ENCODE measurements around the gene LRP11. TPM values are rescaled to one million over a fixed set of nuclear protein-coding genes. Genes with fewer than 3 reads are reported as not detected.
"Not testable (repeated sequence)": the region's sequence is repeated elsewhere in the genome, so short reads cannot be mapped to it uniquely, and the experiment has no call there.

LRP11 gene
- total and polyA plus RNA-seq, 5 donors from 2014 or later: 0.42 to 1.3 (median 0.64) TPM

DNA sequence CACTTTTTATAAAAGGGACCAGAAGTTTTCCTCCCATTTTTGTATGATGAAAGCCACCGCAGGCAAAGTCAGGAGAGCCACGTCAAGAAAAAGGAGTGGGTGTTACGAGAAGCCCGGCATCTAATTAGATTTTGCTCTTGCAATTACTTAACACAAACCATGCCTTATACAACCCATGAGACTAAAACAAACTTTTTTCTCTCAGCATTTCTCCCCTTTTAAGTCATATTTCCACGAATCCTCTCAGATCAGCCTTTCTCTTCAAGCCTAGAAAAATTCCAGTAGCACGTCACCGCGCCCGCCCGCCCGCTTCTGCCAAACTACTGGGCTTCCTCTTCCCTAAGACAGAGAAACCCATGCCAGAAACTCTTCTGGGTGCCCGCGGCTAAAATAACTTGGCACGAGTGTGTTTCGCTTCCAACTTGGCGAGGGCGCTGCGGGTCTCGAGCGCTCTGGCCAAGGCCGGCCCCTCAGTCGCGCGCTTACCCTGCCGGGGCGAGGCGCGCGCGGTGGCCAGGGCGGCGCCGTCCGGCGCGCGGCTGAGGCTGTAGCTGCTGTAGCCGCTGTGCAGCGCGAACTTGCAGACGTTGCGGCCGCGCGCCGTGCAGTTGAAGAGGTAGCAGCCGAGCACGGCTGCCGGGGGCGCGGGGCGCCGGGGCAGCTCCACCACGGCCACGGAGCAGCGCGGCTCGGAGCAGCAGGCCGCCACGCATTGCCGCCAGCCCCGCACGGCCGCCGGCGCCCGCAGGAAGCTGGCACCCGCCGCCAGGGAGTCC is 1.0 kb downstream of the LRP11 start:
- Mint-ChIP-seq H3K4me1 (peaks cover 0 to 13% (median 7%) of the 10 kb centered on the region in 4 donors), H3K9me3 (no peaks in the 10 kb centered on the region), H3K27me3 (peaks cover 42% of the 10 kb centered on the region), H3K27ac (peak overlapping the region in 1 of 3 donors; percentile 63), H3K4me3 (peak overlapping the region; percentile 23 to 84 (median 84)), H3K36me3 (peaks cover 5% of the 10 kb centered on the region)
- no peaks in the 10 kb centered on the region for H3K36me3 ChIP-seq (ENCODE audit: control insufficient read depth, insufficient read depth, low read length)
- H3K9me3 ChIP-seq (ENCODE audit: control insufficient read depth in 2 of 2, low read length in 2 of 2): no peaks in the 10 kb centered on the region
- ATAC-seq (ENCODE audit: low read depth in 2 of 2): peak in 1 of 2 donors; percentile 7
- no peak overlapping the region for H3K4me3 ChIP-seq (ENCODE audit: low read depth, low read length)
- peaks cover 16% of the 10 kb centered on the region for H3K27me3 ChIP-seq (ENCODE audit: control insufficient read depth, insufficient read depth, low read length)
- DNase-seq: peak in 2 of 3 donors; percentile 10 to 35
- peaks cover 13% of the 10 kb centered on the region for H3K4me1 ChIP-seq (ENCODE audit: control insufficient read depth, insufficient read depth, low read length, poor library complexity, severe bottlenecking)
- no peak overlapping the region for H3K27ac ChIP-seq (ENCODE audit: insufficient read depth, low read length, poor library complexity, severe bottlenecking)

DNA sequence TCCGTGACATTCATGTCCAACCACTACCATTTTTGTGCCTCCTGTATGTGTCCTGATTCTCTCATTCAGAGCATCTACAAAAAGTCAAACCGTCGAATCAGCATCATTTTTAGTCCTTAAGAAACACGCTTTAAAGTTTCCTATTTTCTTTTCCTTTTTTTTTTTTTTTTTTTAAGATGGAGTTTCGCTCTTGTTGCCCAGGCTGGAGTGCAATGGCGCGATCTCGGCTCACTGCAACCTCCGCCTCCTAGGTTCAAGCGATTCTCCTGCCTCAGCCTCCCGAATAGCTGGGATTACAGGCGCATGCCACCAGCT is 1.8 kb downstream of the LRP11 start:
- H3K4me3 Mint-ChIP-seq: peak overlapping the region in 3 of 4 donors; percentile 19 to 56 (median 53)
- peaks cover 0 to 13% (median 7%) of the 10 kb centered on the region in 4 donors for H3K4me1 Mint-ChIP-seq

DNA sequence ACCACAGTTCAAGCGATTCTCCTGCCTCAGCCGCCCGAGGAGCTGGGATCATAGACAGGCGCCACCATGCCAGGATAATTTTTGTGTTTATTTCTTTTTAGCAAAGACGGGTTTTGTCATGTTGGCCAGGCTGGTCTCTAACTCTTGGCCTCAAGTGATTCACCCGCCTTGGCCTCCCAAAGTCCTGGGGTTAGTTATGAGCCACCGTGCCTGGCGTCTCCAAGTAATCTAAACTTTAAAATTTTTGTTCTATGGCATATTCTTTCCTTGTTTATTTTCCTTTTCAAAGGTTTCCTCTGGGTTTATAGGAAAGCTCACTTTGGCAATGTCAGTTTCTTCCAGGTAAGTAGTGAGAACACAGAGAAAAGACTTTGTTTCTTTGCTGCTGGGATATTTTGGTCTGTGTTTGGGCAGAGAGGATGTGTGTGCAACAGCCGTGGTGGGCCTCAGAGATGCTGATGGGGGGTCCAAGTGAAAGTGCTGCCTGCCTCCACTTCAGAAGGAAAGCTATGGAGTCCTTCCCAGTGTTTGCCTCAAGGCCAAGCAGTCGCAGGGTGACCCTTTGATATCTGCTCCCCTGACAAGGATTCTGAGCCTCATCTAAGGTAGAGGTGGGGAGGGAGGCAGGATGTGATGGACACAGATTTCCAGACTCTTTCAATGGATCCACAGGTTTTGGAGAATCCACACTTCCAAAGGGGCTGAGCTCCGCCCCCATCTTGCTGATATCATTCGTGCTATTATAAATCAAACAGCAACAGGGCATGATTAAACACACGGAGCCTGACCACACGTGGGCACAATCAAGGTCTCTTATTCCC is 2.3 kb downstream of the LRP11 start:
- DNase-seq: no peak
- no peak overlapping the region for H3K27ac ChIP-seq (ENCODE audit: insufficient read depth, low read length, poor library complexity, severe bottlenecking)
- ATAC-seq (ENCODE audit: low read depth in 2 of 2): no peak
- H3K27ac Mint-ChIP-seq: no peak overlapping the region
- peaks cover 15% of the 10 kb centered on the region for H3K27me3 ChIP-seq (ENCODE audit: control insufficient read depth, insufficient read depth, low read length)
- H3K9me3 ChIP-seq (ENCODE audit: control insufficient read depth in 2 of 2, low read length in 2 of 2): no peaks in the 10 kb centered on the region
- H3K4me1 Mint-ChIP-seq: peaks cover 0 to 13% (median 7%) of the 10 kb centered on the region in 4 donors
- no peaks in the 10 kb centered on the region for H3K9me3 Mint-ChIP-seq
- H3K36me3 ChIP-seq (ENCODE audit: control insufficient read depth, insufficient read depth, low read length): no peaks in the 10 kb centered on the region
- peaks cover 13% of the 10 kb centered on the region for H3K4me1 ChIP-seq (ENCODE audit: control insufficient read depth, insufficient read depth, low read length, poor library complexity, severe bottlenecking)
- H3K4me3 Mint-ChIP-seq: peak overlapping the region; percentile 41 to 59 (median 54)
- no peak overlapping the region for H3K4me3 ChIP-seq (ENCODE audit: low read depth, low read length)
- H3K36me3 Mint-ChIP-seq: peaks cover 7% of the 10 kb centered on the region
- H3K27me3 Mint-ChIP-seq: peaks cover 42% of the 10 kb centered on the region

More for the DNA sequence above, 1.8 kb downstream of the LRP11 start:
- not testable (repeated sequence) for H3K36me3 Mint-ChIP-seq; H3K27ac Mint-ChIP-seq; ATAC-seq (ENCODE audit: low read depth in 2 of 2); H3K9me3 Mint-ChIP-seq; H3K36me3 ChIP-seq (ENCODE audit: control insufficient read depth, insufficient read depth, low read length); H3K4me3 ChIP-seq (ENCODE audit: low read depth, low read length); H3K9me3 ChIP-seq (ENCODE audit: control insufficient read depth in 2 of 2, low read length in 2 of 2); H3K27ac ChIP-seq (ENCODE audit: insufficient read depth, low read length, poor library complexity, severe bottlenecking); DNase-seq
- Histone ChIP-seq H3K4me1 (ENCODE audit: control insufficient read depth, insufficient read depth, low read length, poor library complexity, severe bottlenecking) (peaks cover 13% of the 10 kb centered on the region), H3K27me3 (ENCODE audit: control insufficient read depth, insufficient read depth, low read length) (peaks cover 16% of the 10 kb centered on the region)
- H3K27me3 Mint-ChIP-seq: peaks cover 42% of the 10 kb centered on the region

DNA sequence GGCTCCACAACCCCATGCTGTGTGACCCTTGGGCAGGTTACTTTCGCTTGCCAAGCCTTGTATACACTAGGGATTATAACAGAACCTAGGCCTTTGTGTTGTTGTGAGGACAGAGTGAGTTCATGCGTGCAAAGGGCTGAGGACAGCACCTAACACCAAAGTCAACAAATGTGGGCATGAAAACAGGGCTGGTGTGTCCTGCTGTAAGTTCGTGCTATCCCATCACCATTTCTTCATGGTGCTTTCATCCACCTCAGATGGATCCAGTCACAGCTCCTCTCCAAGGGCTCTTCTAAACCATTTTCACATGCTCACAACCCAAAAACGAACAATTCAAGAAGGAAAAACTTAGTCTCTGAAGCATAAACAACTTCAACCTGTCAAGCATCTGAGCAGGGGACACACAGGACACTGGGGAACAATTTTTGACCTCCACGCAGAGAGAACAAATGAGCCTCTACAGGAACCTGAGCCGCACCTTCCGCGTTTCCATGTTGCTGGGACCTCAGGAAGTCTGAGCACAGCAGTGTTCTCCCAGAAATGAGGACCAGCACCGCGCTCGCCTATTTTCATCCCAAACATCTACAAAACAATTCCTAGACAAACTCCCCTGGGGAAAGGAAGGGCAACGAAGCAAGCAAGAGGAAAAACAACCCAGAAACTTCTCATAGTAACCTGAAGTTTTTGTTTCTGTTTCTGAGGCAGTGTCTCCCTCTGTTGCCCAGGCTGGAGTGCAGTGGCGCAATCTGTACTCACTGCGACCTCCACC is 3.1 kb downstream of the LRP11 start:
- H3K27ac Mint-ChIP-seq: no peak overlapping the region
- peak overlapping the region in 2 of 4 donors; percentile 22 to 53 for H3K4me3 Mint-ChIP-seq

DNA sequence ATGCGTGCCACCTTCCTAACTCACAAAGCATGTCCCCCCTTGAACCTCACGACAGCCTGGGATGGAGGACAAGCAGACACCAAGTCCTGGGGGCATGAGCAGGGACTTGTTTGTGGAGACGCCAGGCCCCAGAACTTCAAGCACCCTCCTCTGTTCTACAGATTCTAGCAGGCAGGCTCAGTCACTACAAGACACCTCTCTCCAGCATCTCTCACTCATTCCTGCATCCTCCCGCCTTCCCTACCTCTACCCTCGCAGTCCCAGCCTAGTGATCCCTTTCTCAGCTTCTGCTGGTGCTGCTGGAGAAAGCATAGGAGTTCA is 3.7 kb downstream of the LRP11 start:
- no peak overlapping the region for H3K4me3 Mint-ChIP-seq
- H3K36me3 Mint-ChIP-seq: peaks cover 7% of the 10 kb centered on the region
- H3K27ac ChIP-seq (ENCODE audit: insufficient read depth, low read length, poor library complexity, severe bottlenecking): no peak overlapping the region
- H3K27me3 ChIP-seq (ENCODE audit: control insufficient read depth, insufficient read depth, low read length): peaks cover 12% of the 10 kb centered on the region
- H3K4me1 ChIP-seq (ENCODE audit: control insufficient read depth, insufficient read depth, low read length, poor library complexity, severe bottlenecking): peaks cover 13% of the 10 kb centered on the region
- peaks cover 0 to 13% (median 7%) of the 10 kb centered on the region in 4 donors for H3K4me1 Mint-ChIP-seq
- no peaks in the 10 kb centered on the region for H3K9me3 ChIP-seq (ENCODE audit: control insufficient read depth in 2 of 2, low read length in 2 of 2)
- H3K27me3 Mint-ChIP-seq: peaks cover 44% of the 10 kb centered on the region
- H3K36me3 ChIP-seq (ENCODE audit: control insufficient read depth, insufficient read depth, low read length): no peaks in the 10 kb centered on the region
- ATAC-seq (ENCODE audit: low read depth in 2 of 2) (no peak), DNase-seq (no peak)
- no peaks in the 10 kb centered on the region for H3K9me3 Mint-ChIP-seq
- no peak overlapping the region for H3K4me3 ChIP-seq (ENCODE audit: low read depth, low read length)
- H3K27ac Mint-ChIP-seq: no peak overlapping the region

More for the DNA sequence above, 3.1 kb downstream of the LRP11 start:
- Mint-ChIP-seq H3K27me3 (peaks cover 44% of the 10 kb centered on the region), H3K36me3 (peaks cover 7% of the 10 kb centered on the region), H3K9me3 (no peaks in the 10 kb centered on the region), H3K4me1 (peaks cover 0 to 13% (median 7%) of the 10 kb centered on the region in 4 donors)
- ATAC-seq (ENCODE audit: low read depth in 2 of 2): no peak
- no peak for DNase-seq
- Histone ChIP-seq H3K4me3 (ENCODE audit: low read depth, low read length) (no peak overlapping the region), H3K36me3 (ENCODE audit: control insufficient read depth, insufficient read depth, low read length) (no peaks in the 10 kb centered on the region), H3K27me3 (ENCODE audit: control insufficient read depth, insufficient read depth, low read length) (peaks cover 12% of the 10 kb centered on the region), H3K9me3 (ENCODE audit: control insufficient read depth in 2 of 2, low read length in 2 of 2) (no peaks in the 10 kb centered on the region), H3K4me1 (ENCODE audit: control insufficient read depth, insufficient read depth, low read length, poor library complexity, severe bottlenecking) (peaks cover 13% of the 10 kb centered on the region), H3K27ac (ENCODE audit: insufficient read depth, low read length, poor library complexity, severe bottlenecking) (no peak overlapping the region)

DNA sequence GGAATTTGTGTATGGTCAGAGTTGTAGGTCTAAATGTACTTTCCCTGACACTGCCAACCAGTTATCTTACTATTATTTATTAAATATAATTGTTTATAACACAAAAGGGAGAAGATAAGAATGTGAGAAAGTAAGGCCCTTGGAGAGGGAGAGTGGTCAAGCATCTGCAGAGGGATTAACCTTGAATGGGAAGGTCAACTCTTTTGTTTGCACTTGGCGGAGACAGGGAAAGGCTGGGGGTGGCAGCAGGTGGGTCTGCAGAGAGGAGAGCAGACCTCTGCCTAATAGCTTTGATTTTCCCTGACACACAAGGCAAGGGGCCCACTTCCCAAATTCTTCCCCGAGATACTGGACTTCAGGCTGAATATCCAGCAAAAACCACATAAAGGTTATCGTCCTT is 4.2 kb downstream of the LRP11 start:
- H3K27me3 Mint-ChIP-seq: peaks cover 39% of the 10 kb centered on the region
- no peaks in the 10 kb centered on the region for H3K36me3 ChIP-seq (ENCODE audit: control insufficient read depth, insufficient read depth, low read length)
- no peak overlapping the region for H3K4me3 Mint-ChIP-seq
- H3K4me1 Mint-ChIP-seq: peaks cover 0 to 12% (median 7%) of the 10 kb centered on the region in 4 donors
- ATAC-seq (ENCODE audit: low read depth in 2 of 2) (no peak), DNase-seq (no peak)
- H3K27ac ChIP-seq (ENCODE audit: insufficient read depth, low read length, poor library complexity, severe bottlenecking): no peak overlapping the region
- H3K4me3 ChIP-seq (ENCODE audit: low read depth, low read length): no peak overlapping the region
- no peaks in the 10 kb centered on the region for H3K9me3 Mint-ChIP-seq
- H3K4me1 ChIP-seq (ENCODE audit: control insufficient read depth, insufficient read depth, low read length, poor library complexity, severe bottlenecking): peaks cover 13% of the 10 kb centered on the region
- H3K9me3 ChIP-seq (ENCODE audit: control insufficient read depth in 2 of 2, low read length in 2 of 2): no peaks in the 10 kb centered on the region
- peaks cover 7% of the 10 kb centered on the region for H3K36me3 Mint-ChIP-seq
- H3K27ac Mint-ChIP-seq: no peak overlapping the region
- peaks cover 10% of the 10 kb centered on the region for H3K27me3 ChIP-seq (ENCODE audit: control insufficient read depth, insufficient read depth, low read length)

DNA sequence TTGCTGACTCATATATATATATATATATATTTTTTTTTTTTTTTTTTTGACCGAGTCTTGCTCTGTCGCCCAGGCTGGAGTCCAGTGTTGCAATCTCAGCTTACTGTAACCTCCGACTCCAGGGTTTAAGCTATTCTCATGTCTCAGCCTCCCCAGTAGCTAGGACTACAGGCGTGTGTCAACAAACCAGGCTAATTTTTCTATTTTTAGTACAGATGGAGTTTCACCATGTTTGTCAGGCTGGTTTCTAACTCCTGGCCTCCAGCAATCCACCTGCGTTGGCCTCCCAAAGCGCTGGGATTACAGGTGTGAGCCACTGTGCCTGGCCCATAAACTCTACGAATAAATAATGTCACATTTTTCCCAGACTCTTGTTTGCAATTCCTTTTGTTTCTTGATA is 4.8 kb downstream of the LRP11 start:
- no peak overlapping the region for H3K4me3 Mint-ChIP-seq
- peaks cover 7% of the 10 kb centered on the region for H3K36me3 Mint-ChIP-seq
- Histone ChIP-seq H3K9me3 (ENCODE audit: control insufficient read depth in 2 of 2, low read length in 2 of 2) (no peaks in the 10 kb centered on the region), H3K36me3 (ENCODE audit: control insufficient read depth, insufficient read depth, low read length) (no peaks in the 10 kb centered on the region), H3K4me3 (ENCODE audit: low read depth, low read length) (no peak overlapping the region), H3K27ac (ENCODE audit: insufficient read depth, low read length, poor library complexity, severe bottlenecking) (no peak overlapping the region), H3K4me1 (ENCODE audit: control insufficient read depth, insufficient read depth, low read length, poor library complexity, severe bottlenecking) (peaks cover 9% of the 10 kb centered on the region), H3K27me3 (ENCODE audit: control insufficient read depth, insufficient read depth, low read length) (peaks cover 13% of the 10 kb centered on the region)
- no peak overlapping the region for H3K27ac Mint-ChIP-seq
- ATAC-seq (ENCODE audit: low read depth in 2 of 2): no peak
- H3K27me3 Mint-ChIP-seq: peaks cover 35% of the 10 kb centered on the region
- H3K4me1 Mint-ChIP-seq: peaks cover 0 to 8% (median 7%) of the 10 kb centered on the region in 4 donors
- no peaks in the 10 kb centered on the region for H3K9me3 Mint-ChIP-seq
- DNase-seq: no peak

Measured in CD4-positive, CD25-positive, alpha-beta regulatory T cell (primary cell).